Middle frontal gyrus (tissue), 1 donor: ENCODE data around the gene MUC22.

Experiments used
- DNase-seq: peaks from one replicate; pipeline ENCODE4 v3.0.0-alpha.2; 2015; ENCODE audit warnings: low spot score; ENCODE audit errors: extremely low spot score

Gene MUC22

DNA sequence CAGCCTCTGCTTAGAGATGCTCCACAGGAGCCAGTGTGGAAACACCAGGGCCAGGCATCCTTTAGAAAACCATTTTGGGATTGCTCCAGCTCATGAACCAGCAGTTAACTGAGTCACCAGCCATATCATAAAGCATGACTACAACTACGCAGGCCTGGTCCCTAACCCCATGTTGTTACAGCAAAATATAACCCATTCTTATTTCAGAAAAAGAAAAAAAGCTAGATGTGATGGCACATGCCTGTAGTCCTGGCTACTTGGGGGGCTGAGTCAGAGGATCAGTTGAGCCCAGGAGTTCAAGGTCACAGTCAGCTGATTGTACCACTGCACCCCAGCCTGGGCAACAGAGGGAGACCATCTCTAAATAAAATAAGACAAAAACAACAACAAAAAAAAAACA lies 65.3 kb downstream of the MUC22 start:
- DNase-seq, result no peak

- no peak for DNase-seq
Measured at GRCh38 chr6:31076611-31077010, 66.3 kb downstream of the MUC22 start.

DNA sequence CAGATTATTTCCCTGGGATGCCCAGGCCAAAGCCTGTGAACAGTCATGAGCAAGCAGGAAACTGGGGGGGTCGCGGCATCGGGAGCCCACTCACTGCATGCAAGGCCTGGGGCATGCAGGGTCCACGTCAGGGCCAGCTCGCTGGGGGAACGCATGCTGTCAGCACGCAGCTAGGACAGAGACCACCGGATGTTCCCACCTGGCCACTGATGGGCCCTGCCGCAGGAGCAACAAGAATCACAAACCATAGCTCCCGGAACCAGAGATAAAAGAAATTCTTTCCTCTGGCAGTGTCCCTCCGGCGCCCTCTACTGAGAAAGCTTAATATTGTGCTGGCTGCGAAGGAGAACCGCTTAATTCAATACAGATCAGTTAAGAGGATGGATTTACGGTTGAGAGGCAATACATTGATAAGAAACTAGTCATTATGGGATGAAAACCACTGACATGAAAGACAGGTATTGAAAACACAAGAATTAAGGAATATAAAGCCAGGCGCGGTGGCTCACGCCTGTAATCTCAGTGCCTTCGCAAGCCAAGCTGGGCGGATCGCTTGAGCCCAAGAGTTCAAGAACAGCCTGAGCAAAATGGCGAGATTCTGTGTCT lies 69.5 kb downstream of the MUC22 start:
- DNase-seq, result peak; percentile 77

DNA sequence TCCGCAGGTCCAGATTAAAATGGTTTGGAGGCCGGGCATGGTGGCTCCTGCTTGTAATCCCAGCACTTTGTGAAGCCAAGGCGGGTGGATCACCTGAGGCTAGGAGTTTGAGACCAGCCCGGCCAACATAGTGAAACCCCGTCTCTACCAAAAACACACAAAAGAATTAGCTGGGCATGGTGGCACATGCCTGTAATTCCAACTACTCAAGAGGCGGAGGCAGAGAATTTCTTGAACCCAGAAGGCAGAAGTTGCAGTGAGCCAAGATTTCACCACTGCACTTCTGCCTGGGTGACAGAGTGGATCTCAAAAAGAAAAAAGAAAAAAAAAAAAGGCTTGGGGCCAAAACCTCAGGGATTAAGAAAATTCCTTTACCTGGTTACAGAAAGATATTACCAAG lies 71.6 kb downstream of the MUC22 start:
- DNase-seq, result no peak

GRCh38 chr6:31083742-31084354 lies 73.6 kb downstream of the MUC22 start:
- no peak for DNase-seq
